ENCODE data around the gene PLEKHJ1. TPM values are rescaled to one million over a fixed set of nuclear protein-coding genes. Genes with fewer than 3 reads are reported as not detected.
A peak's percentile ranks its signal among the peaks of the same experiment; 100 is the strongest.

PLEKHJ1 gene
- total and polyA plus RNA-seq, 2 of the 8 experiments (the other 6 are each of a cell fraction or from before 2014, with no cell fraction given) = 135 to 187 TPM

- no peaks in the 10 kb centered on the region for H3K27me3 ChIP-seq (replicated peaks in 1 of 4; ENCODE audit: control insufficient read depth in 3 of 4, extremely low read depth in 1 of 4, insufficient read depth in 3 of 4, low read length in 3 of 4)
- no peak overlapping the region for H2BK5ac ChIP-seq (ENCODE audit: low read depth, low read length)
- peak overlapping the region; percentile 2; the same call in 1 of the 2 replicates for H4K8ac ChIP-seq (ENCODE audit: extremely low read depth, insufficient read depth, low read length)
- H3K23ac ChIP-seq (ENCODE audit: insufficient read length) = no peak overlapping the region
- H3K9ac ChIP-seq (replicated peaks in 1 of 4; ENCODE audit: extremely low read depth in 1 of 4, low read depth in 3 of 4, low read length in 3 of 4) = no peak overlapping the region
- H3K36me3 ChIP-seq (ENCODE audit: control insufficient read depth in 2 of 4, insufficient read depth in 4 of 4, low read length in 3 of 4) = peaks cover 6 to 31% (median 22%) of the 10 kb centered on the region in 4 experiments; a peak in 6 of 8 replicates
- H2AK5ac ChIP-seq (ENCODE audit: low read depth, low read length) = no peak overlapping the region
- no peak overlapping the region for H3K14ac ChIP-seq (ENCODE audit: insufficient read length)
- no peak overlapping the region for H4K91ac ChIP-seq (replicated peaks; ENCODE audit: insufficient read length, low read length)
- CTCF ChIA-PET (ENCODE audit: partially characterized antibody) = interaction anchor here (1.7 kb wide), 1 partner anchor 10 kb away, joined by 5 read pairs; no protein-coding TSS in a partner anchor
- no peak overlapping the region for H2BK12ac ChIP-seq (ENCODE audit: low read depth, low read length)
- no peak overlapping the region for H3K4ac ChIP-seq (replicated peaks; ENCODE audit: insufficient read length, low read depth, low read length)
- no peak overlapping the region for H3K18ac ChIP-seq (ENCODE audit: extremely low read depth, low read length)
- FAIRE-seq (no peak), DNase-seq (ENCODE audit: low read depth in 1 of 2, low spot score in 2 of 2) (no peak)
- 93% methylated on average over 13 of the region's 17 CpGs; no CpG with 5 or more reads in 1 of the 2 experiments for WGBS, 2 experiments (ENCODE audit: extremely low coverage in 1 of 2, insufficient coverage in 1 of 2, insufficient read length in 1 of 2, insufficient replicate concordance in 2 of 2, low coverage in 1 of 2, low lambda C conversion rate in 2 of 2, missing lambda C conversion rate in 1 of 2)
- no peak overlapping the region for H2BK120ac ChIP-seq (replicated peaks; ENCODE audit: low read depth, low read length)
- no peak overlapping the region for H2BK15ac ChIP-seq (ENCODE audit: low read length)
- no peak overlapping the region for H3K56ac ChIP-seq (replicated peaks; ENCODE audit: insufficient read length, low read depth, low read length)
- no peak overlapping the region for H3K27ac ChIP-seq (ENCODE audit: low read depth, low read length)
- H3K4me2 ChIP-seq (ENCODE audit: insufficient read depth in 1 of 2, low read depth in 2 of 2, low read length in 2 of 2) = no peak overlapping the region
- POLR2A ChIA-PET (ENCODE audit: partially characterized antibody) = interaction anchor here (1.1 to 1.5 kb wide), 3 partner anchors 13 to 29 kb away, joined by 3 read pairs; no protein-coding TSS in a partner anchor
- H3K4me3 ChIP-seq (ENCODE audit: extremely low read depth in 1 of 4, insufficient read depth in 2 of 4, low read depth in 3 of 4, low read length in 4 of 4) = no peak overlapping the region
- no peaks in the 10 kb centered on the region for H3K79me2 ChIP-seq (ENCODE audit: control insufficient read depth in 1 of 2, insufficient read depth in 2 of 2, low read length in 2 of 2)
- H3K9me3 ChIP-seq (ENCODE audit: insufficient read depth in 2 of 2, low read depth in 1 of 2, low read length in 1 of 2) = no peaks in the 10 kb centered on the region
- H3K4me1 ChIP-seq (replicated peaks in 1 of 4; ENCODE audit: control insufficient read depth in 3 of 4, insufficient read depth in 4 of 4, low read length in 3 of 4) = no peaks in the 10 kb centered on the region
- H3K23me2 ChIP-seq (ENCODE audit: low read depth, low read length) = no peaks in the 10 kb centered on the region
- no peak overlapping the region for H2BK20ac ChIP-seq (ENCODE audit: low read length)
- no peaks in the 10 kb centered on the region; the same call in 1 of the 2 replicates for H3K79me1 ChIP-seq (ENCODE audit: low read depth, low read length)
- H4K20me1 ChIP-seq (replicated peaks in 1 of 2; ENCODE audit: control insufficient read depth in 1 of 2, insufficient read depth in 2 of 2, low read length in 2 of 2) = peaks cover 0 to 12% of the 10 kb centered on the region in 2 experiments
- H2AFZ ChIP-seq (ENCODE audit: low read length) = no peak overlapping the region
- no peak overlapping the region for H4K5ac ChIP-seq (ENCODE audit: insufficient read length, low read depth, low read length)
- no peak for TF ChIP-seq GABPA (IDR thresholded peaks at IDR 0.05; ENCODE audit: borderline replicate concordance, insufficient read depth, low read length)
- TF ChIP-seq USF2 (IDR thresholded peaks at IDR 0.05; ENCODE audit: low read length) = no peak
- TF ChIP-seq SIX5 (IDR thresholded peaks at IDR 0.05; ENCODE audit: low read depth, low read length) = no peak
- no peak for TF ChIP-seq KDM1A (IDR thresholded peaks at IDR 0.05; ENCODE audit: borderline replicate concordance, low read length)
- no peak for TF ChIP-seq MAX (IDR thresholded peaks at IDR 0.05)
- TF ChIP-seq POU5F1 (IDR thresholded peaks at IDR 0.05; ENCODE audit: low read depth, low read length) = no peak
- TF ChIP-seq CTCF (IDR thresholded peaks at IDR 0.05; ENCODE audit: control extremely low read depth in 1 of 3, insufficient read depth in 1 of 3, low read depth in 1 of 3, low read length in 3 of 3) = no peak
- no peak for TF ChIP-seq MAFK (IDR thresholded peaks at IDR 0.05; ENCODE audit: low read depth, low read length)
- no peak for TF ChIP-seq ATF3 (IDR thresholded peaks at IDR 0.05; ENCODE audit: insufficient read depth, low read depth, low read length)
These were observed 26.7 kb downstream of the PLEKHJ1 start for GRCh38 chr19:2209408-2209807.
